ENCODE data around the gene SEMA6C.

- TF ChIP-seq CTCF (IDR thresholded peaks at IDR 0.05) (no peak), POLR2A (IDR thresholded peaks at IDR 0.05) (no peak), POLR2AphosphoS5 (IDR thresholded peaks at IDR 0.05; ENCODE audit: insufficient read depth in 1 of 2, low read depth in 1 of 2) (no peak)
Measured at GRCh38 chr1:151167116-151167515, 20.7 kb upstream of the SEMA6C start.

Data from vagina (tissue), 2 donors.